Activated T-helper 1 cell treated with Interleukin-2 at 50 U/mL for 16 hours (primary cell): ENCODE measurements around the gene BCO1.

Source experiments
- DNase-seq: peaks from one replicate; pipeline ENCODE4 v3.0.0-alpha.2; 2020; ENCODE audit warnings: low read depth

BCO1 gene

GRCh38 chr16:81275795-81276194, 37.3 kb downstream of the BCO1 start:
- no peak for DNase-seq

GRCh38 chr16:81276323-81276722, 37.8 kb downstream of the BCO1 start:
- no peak for DNase-seq

- DNase-seq, result no peak
Measured at GRCh38 chr16:81277541-81278080, 39.1 kb downstream of the BCO1 start.

- DNase-seq, result no peak
Measured at GRCh38 chr16:81278526-81278925, 40.0 kb downstream of the BCO1 start.

GRCh38 chr16:81279392-81279791, 40.9 kb downstream of the BCO1 start:
- DNase-seq, result no peak

GRCh38 chr16:81280393-81280792, 41.9 kb downstream of the BCO1 start:
- DNase-seq, result no peak

GRCh38 chr16:81283044-81283443, 44.6 kb downstream of the BCO1 start:
- DNase-seq, result no peak

GRCh38 chr16:81284995-81285600, 46.6 kb downstream of the BCO1 start:
- DNase-seq, result no peak

GRCh38 chr16:81286190-81286589, 47.7 kb downstream of the BCO1 start:
- no peak for DNase-seq

- DNase-seq, result no peak
Measured at GRCh38 chr16:81291117-81291516, 52.6 kb downstream of the BCO1 start.

GRCh38 chr16:81292936-81293335, 54.4 kb downstream of the BCO1 start:
- DNase-seq, result no peak

GRCh38 chr16:81293909-81294802, 55.7 kb downstream of the BCO1 start:
- DNase-seq, result no peak

- no peak for DNase-seq
Measured at GRCh38 chr16:81296631-81297030, 58.1 kb downstream of the BCO1 start.

- no peak for DNase-seq
Measured at GRCh38 chr16:81307770-81308169, 69.3 kb downstream of the BCO1 start.

GRCh38 chr16:81310045-81310644, 71.7 kb downstream of the BCO1 start:
- no peak for DNase-seq

GRCh38 chr16:81311762-81312161, 73.3 kb downstream of the BCO1 start:
- no peak for DNase-seq

- no peak for DNase-seq
Measured at GRCh38 chr16:81313701-81314602, 75.5 kb downstream of the BCO1 start.

- peak; percentile 86 for DNase-seq
Measured at GRCh38 chr16:81314603-81315270, 76.2 kb downstream of the BCO1 start, which contains the start of gene GAN. Gene GAN (plus strand): TSS chr16:81314962. CDS start chr16:81315114, 152 bp downstream.

- DNase-seq, result peak; percentile 15
Measured at GRCh38 chr16:81315271-81316175, 77.0 kb downstream of the BCO1 start.

GRCh38 chr16:81316176-81316496, 77.6 kb downstream of the BCO1 start:
- DNase-seq, result no peak
